Measurements from ENCODE around the gene TIMM8A. TPM values are rescaled to one million over a fixed set of nuclear protein-coding genes. Genes with fewer than 3 reads are reported as not detected.

TIMM8A gene
- total and polyA plus RNA-seq, 2 experiments from 2014 or later, result 23.5 to 41.7 TPM

DNA sequence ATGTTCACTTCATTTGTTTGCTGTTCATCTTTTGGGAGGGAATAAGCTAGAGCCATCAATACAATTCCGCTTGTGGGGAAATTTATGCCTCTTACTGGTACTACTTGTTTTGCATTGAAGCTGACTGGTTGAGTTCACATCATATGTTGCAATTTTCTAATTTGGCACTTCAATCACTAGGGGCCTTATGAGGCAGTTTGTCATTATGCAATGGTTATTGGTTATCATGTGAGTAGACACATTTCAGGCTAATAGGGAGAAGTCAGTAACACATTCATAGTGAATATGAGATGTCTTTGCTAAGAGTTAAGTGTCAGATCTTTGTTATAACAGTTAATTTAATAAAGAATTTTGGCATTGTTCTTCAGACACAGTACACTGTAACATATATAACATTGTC is 47.2 kb upstream of the TIMM8A start:
- ATAC-seq, result no peak
- no peak overlapping the region for H3K4me2 ChIP-seq
- no peaks in the 10 kb centered on the region; the same call in 1 of the 2 replicates for H4K20me1 ChIP-seq (replicated peaks; ENCODE audit: insufficient read depth)
- H3K9me2 ChIP-seq (ENCODE audit: insufficient read depth), result no peaks in the 10 kb centered on the region
- H3K27ac ChIP-seq (ENCODE audit: low read depth), result peak overlapping the region; percentile 81; the same call in 1 of the 2 replicates
- Mint-ChIP-seq H3K36me3 (ENCODE audit: low read depth) (peaks cover 65% of the 10 kb centered on the region), H3K4me1 (no peaks in the 10 kb centered on the region), H3K4me3 (no peak overlapping the region), H3K27ac (no peak overlapping the region), H3K9me3 (no peaks in the 10 kb centered on the region), H3K27me3 (ENCODE audit: insufficient read depth, low read depth, poor library complexity) (peaks cover 16% of the 10 kb centered on the region)
- no peaks in the 10 kb centered on the region; the same call in 1 of the 2 replicates for H3K4me1 ChIP-seq (ENCODE audit: insufficient read depth)
- H3K36me3 ChIP-seq (ENCODE audit: insufficient read depth), result peaks cover 33% of the 10 kb centered on the region
- peaks cover 31% of the 10 kb centered on the region for H3F3A ChIP-seq (replicated peaks; ENCODE audit: low read depth)
- H3K79me2 ChIP-seq (replicated peaks; ENCODE audit: insufficient read depth), result peaks cover 26% of the 10 kb centered on the region
- no peak overlapping the region for H3K4me3 ChIP-seq
- no peak overlapping the region for H2AFZ ChIP-seq
- no peak for TF ChIP-seq ZNF462 (CRISPR knock-in tag; IDR thresholded peaks at IDR 0.05)
- no peak for TF ChIP-seq CREB1 (CRISPR knock-in tag; IDR thresholded peaks at IDR 0.05; ENCODE audit: low read depth)
- TF ChIP-seq STAT1 (IDR thresholded peaks at IDR 0.05; ENCODE audit: unreplicated experiment), result no peak
- no peak for TF ChIP-seq EZH2 (IDR thresholded peaks at IDR 0.05; ENCODE audit: low read depth, unreplicated experiment)
- TF ChIP-seq ZNF114 (CRISPR knock-in tag; IDR thresholded peaks at IDR 0.05), result no peak
- TF ChIP-seq ZNF331 (CRISPR knock-in tag; IDR thresholded peaks at IDR 0.05; ENCODE audit: low read depth), result no peak
- no peak for TF ChIP-seq POLR2AphosphoS5 (IDR thresholded peaks at IDR 0.05; ENCODE audit: low read depth)
- no peak for TF ChIP-seq EZH2phosphoT487 (IDR thresholded peaks at IDR 0.05; ENCODE audit: unreplicated experiment)
- TF ChIP-seq, protein P1, sequence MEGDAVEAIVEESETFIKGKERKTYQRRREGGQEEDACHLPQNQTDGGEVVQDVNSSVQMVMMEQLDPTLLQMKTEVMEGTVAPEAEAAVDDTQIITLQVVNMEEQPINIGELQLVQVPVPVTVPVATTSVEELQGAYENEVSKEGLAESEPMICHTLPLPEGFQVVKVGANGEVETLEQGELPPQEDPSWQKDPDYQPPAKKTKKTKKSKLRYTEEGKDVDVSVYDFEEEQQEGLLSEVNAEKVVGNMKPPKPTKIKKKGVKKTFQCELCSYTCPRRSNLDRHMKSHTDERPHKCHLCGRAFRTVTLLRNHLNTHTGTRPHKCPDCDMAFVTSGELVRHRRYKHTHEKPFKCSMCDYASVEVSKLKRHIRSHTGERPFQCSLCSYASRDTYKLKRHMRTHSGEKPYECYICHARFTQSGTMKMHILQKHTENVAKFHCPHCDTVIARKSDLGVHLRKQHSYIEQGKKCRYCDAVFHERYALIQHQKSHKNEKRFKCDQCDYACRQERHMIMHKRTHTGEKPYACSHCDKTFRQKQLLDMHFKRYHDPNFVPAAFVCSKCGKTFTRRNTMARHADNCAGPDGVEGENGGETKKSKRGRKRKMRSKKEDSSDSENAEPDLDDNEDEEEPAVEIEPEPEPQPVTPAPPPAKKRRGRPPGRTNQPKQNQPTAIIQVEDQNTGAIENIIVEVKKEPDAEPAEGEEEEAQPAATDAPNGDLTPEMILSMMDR (conservative IDR thresholded peaks at IDR 0.05; ENCODE audit: low read depth in 2 of 2), result no peak
- TF ChIP-seq, protein P2, sequence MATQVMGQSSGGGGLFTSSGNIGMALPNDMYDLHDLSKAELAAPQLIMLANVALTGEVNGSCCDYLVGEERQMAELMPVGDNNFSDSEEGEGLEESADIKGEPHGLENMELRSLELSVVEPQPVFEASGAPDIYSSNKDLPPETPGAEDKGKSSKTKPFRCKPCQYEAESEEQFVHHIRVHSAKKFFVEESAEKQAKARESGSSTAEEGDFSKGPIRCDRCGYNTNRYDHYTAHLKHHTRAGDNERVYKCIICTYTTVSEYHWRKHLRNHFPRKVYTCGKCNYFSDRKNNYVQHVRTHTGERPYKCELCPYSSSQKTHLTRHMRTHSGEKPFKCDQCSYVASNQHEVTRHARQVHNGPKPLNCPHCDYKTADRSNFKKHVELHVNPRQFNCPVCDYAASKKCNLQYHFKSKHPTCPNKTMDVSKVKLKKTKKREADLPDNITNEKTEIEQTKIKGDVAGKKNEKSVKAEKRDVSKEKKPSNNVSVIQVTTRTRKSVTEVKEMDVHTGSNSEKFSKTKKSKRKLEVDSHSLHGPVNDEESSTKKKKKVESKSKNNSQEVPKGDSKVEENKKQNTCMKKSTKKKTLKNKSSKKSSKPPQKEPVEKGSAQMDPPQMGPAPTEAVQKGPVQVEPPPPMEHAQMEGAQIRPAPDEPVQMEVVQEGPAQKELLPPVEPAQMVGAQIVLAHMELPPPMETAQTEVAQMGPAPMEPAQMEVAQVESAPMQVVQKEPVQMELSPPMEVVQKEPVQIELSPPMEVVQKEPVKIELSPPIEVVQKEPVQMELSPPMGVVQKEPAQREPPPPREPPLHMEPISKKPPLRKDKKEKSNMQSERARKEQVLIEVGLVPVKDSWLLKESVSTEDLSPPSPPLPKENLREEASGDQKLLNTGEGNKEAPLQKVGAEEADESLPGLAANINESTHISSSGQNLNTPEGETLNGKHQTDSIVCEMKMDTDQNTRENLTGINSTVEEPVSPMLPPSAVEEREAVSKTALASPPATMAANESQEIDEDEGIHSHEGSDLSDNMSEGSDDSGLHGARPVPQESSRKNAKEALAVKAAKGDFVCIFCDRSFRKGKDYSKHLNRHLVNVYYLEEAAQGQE (IDR thresholded peaks at IDR 0.05; ENCODE audit: unreplicated experiment), result no peak
- TF ChIP-seq JUNB (IDR thresholded peaks at IDR 0.05; ENCODE audit: unreplicated experiment), result no peak
- TF ChIP-seq ETS1 (IDR thresholded peaks at IDR 0.05), result no peak
- TF ChIP-seq NANOG (IDR thresholded peaks at IDR 0.05; ENCODE audit: borderline replicate concordance), result no peak
- DNase-seq (ENCODE audit: low spot score), result no peak
- H3K27me3 ChIP-seq (ENCODE audit: insufficient read depth), result no peaks in the 10 kb centered on the region

Data from GM23338 (cell line).